ENCODE measurements around the gene MRPL54.
"Not testable (repeated sequence)": the region's sequence is repeated elsewhere in the genome, so short reads cannot be mapped to it uniquely, and the experiment has no call there.

Gene MRPL54

DNA sequence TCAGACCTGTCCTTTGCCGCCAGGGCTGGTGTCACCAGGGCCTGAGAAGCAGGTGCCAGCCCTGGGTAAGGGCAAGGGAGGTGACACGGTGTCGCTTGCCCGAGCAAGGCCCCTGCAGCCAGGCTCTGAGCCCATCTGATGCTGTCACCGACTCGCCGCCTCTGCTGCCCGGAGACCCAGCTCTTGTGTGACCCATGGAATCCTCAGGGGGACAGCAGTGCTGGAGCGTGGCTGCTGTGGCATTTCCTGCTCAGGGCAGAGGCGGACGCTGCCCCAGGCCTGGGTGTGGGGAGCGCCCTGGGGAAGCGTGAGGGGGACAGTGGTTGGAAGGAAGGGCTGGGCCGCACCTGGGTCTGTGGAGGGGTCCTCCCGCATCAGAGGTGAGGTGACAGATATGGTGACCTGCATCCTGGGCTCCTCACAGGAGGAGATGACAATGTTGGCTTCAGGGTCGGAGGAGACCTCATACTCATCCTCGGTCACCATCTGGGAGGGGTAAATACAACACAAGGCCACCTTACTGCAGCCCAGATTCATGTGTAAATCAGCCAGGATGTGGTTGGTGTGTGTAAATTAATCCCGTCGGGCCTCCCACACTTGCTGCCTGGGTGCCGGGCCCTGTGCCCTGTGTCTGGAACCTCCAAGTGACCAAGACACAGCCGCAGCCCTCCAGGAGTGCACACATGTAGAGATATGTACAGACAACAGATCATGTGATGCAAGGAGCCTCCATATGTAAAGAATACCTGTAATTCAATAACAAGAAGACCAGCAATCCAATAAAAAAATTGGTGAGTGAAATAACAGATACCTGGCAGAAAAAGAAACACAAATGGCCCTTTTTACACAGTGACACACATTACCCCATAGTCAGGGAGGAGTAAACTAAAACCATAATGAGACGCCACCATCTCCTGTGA is 51.3 kb downstream of the MRPL54 start:
- no peak for ATAC-seq

DNA sequence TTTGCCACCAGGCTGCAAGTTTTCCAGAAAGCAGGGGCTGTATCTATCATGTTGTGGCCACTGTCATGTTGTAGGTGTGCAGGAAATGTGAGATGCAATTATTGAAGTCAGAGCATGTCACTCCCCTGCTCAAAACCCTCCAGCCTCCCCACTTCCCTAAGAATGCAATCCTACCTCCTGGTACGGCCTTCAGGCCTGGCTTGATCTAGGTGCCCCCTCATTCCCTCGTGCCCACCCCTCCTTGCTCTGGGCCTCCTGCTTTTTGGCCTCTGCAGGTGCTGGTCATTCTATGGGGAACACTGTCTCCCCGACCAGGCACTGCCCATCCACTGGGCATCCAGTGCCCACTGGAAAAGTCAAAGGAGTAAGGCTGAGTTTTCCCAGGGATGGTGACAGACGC is 52.2 kb downstream of the MRPL54 start:
- ATAC-seq = no peak

DNA sequence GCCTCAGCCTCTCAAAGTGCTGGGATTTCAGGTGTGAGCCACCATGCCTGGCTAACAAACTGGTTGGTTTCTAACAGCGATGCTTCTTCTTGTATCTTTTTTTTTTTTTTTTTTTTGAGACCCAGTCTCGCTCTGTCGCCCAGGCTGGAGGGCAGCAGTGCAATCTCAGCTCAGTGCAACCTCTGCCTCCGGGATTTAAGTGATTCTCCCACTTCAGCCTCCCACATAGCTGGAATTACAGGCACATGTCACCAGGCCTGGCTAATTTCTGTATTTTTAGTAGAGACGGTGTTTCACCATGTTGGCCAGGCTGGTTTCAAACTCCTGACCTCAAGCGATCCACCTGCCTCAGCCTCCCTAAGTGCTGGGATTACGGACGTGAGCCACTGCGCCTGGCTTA is 53.7 kb downstream of the MRPL54 start:
- not testable (repeated sequence) for ATAC-seq

DNA sequence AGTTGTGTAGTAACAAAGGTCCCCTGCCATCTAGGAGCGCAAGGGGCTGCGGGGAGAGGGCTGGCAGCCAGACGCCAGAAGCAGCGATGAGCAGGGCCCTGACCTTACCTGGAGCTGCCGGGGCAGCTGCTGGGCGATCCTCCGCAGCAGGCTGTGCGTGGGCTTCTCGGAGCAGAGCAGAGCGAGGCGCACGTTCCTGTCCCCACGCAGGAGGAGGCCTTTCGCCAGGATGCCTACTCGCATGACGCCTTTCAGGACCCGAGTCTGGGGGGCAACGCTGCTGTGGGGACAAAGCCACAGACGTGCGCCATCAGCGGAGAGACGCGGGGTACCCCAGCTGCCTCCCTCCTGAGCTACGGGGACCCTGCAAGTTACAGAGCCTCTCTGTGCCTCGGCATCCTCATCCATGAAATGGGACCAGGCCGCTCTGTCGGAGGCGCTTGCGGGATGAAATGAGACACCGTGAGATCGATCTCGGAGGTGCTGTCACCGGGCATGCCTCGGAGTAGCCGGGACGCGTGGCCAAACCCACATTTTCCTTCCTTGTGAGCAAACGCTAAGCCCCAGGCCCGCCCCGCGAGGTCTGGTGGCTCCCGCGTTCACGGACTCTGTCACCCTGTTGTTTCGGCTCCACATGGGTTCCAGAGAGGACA is 54.2 kb downstream of the MRPL54 start:
- ATAC-seq = no peak

Data from activated CD4-positive, CD25-positive, alpha-beta regulatory T cell treated with anti-CD3 and anti-CD28 coated beads, Interleukin-2, amount 50 U/mL, for 24 hours (primary cell).